NK-92 treated with Interleukin-12 subunit alpha and Interleukin-12 subunit beta, amount 100 ng/mL, for 24 hours (cell line): ENCODE results near the gene ZNF208.
"Not testable (repeated sequence)": the region's sequence is repeated elsewhere in the genome, so short reads cannot be mapped to it uniquely, and the experiment has no call there.

Source experiments
- DNase-seq: peaks from one replicate; lab custom pipeline; 2025; lab: John Stamatoyannopoulos, UW

The ZNF208 gene

DNA sequence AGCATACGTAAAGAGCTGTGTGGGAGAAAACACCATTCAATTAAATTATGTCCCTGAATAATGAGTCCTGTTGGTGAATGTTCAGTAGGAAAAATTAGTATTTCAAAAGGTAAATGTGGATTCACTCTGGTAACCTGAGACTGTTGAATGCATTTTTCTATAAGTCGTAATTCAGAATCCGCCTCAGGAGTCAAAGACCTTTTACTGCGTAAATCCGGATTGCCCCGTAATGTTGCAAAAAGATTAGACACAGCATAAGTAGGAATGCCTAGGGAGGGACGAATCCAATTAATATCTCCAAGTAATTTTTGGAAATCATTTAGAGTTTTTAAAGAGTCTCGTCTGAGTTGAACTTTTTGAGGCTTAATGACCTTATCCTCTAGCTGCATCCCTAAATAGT is 126.0 kb downstream of the ZNF208 start:
- DNase-seq = not testable (repeated sequence)

DNA sequence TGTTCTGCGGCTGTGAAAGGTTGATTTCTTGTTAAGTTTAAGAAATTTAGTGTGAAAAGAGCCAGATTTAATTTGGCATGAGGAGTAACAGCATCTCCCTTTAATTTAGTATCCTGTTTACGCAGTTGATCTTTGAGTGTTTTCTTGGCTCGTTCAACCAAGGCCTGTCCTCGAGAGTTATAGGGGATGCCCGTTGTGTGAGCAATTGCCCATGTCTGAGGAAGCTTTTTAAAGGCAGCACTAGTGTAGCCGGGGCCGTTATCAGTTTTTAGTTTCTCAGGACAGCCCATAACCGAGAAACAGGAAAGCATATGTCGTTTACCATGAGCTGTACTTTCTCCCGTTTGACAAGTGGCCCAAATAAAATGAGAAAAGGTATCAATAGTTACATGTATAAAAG is 127.2 kb downstream of the ZNF208 start:
- no peak for DNase-seq
